NT2/D1 (cell line): ENCODE data around the gene RHEB.

Experiments used
- DNase-seq: peaks from one replicate; pipeline ENCODE4 v3.0.0-alpha.2; 2011; ENCODE audit warnings: low read depth, low spot score
- H3K27me3 ChIP-seq: 2 replicates; pipeline ENCODE4 v1.6.0; 2011; ENCODE audit warnings: mild to moderate bottlenecking; ENCODE audit not compliant: insufficient read length, insufficient read depth
- H3K36me3 ChIP-seq: 2 replicates; pipeline ENCODE4 v1.6.1; 2011; ENCODE audit warnings: mild to moderate bottlenecking, low read length, mixed read lengths; ENCODE audit not compliant: insufficient read depth, insufficient read length
- H3K4me1 ChIP-seq: 2 replicates; pipeline ENCODE4 v1.5.1; 2011; ENCODE audit not compliant: insufficient read depth, insufficient read length
- H3K4me3 ChIP-seq: 2 replicates; pipeline ENCODE4 v1.5.1; 2011; ENCODE audit warnings: low read depth; ENCODE audit not compliant: insufficient read length
- H3K9ac ChIP-seq: 2 replicates; pipeline ENCODE4 v1.6.0; 2011; ENCODE audit warnings: low read depth; ENCODE audit not compliant: insufficient read length
- H3K9me3 ChIP-seq: 2 replicates; pipeline ENCODE4 v1.5.1; 2011; ENCODE audit warnings: mild to moderate bottlenecking, low read length; ENCODE audit not compliant: insufficient read depth
- SUZ12 ChIP-seq: IDR thresholded peaks from 2 replicates; pipeline ENCODE4 v1.6.1; 2011; ENCODE audit not compliant: insufficient read length, insufficient read depth; ENCODE audit errors: extremely low read depth
- YY1 ChIP-seq: IDR thresholded peaks from 2 replicates; pipeline ENCODE4 v1.6.1; 2011; ENCODE audit not compliant: insufficient read length, insufficient read depth
- ZNF274 ChIP-seq: IDR thresholded peaks from 2 replicates; pipeline ENCODE4 v1.6.1; 2011; ENCODE audit warnings: mild to moderate bottlenecking, low read depth, low read length

The RHEB gene

DNA sequence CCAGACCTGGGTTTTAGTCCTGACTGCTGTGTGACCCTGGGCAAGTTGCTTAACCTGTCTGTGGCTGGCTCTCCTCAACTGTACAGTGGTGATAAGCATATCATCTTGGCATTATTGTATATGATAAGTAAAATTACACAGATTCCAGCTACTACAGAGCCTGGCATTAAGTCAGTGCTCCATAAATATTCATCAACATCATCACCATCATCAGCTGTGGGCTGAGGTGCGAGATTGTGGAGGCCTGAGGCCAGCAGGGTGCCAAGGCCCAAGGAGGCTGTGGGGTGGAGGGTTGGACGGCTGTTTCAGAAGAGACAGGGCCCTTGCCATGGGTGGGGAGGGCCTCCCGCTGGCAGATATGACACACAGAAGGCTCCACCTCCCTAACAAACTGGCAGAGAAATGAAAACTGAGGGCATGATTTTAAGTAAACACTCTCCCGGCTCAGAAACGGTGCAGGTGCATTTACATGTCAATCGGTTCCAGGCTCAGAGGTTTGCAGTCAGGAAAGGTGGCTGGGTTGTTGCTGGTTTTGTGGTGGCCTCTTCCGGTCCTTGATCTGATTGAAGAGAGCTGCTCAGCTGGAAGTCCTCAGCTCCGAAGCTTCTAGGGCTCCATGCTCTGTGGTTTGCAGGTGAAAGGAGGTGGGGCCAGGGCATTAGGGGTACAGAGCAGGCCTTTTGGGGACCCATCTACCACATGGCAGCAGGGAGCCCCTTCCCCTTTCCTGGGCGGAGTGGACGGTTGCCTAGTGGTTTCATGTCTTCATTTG is 89.9 kb downstream of the RHEB start:
- no peak for TF ChIP-seq ZNF274
- TF ChIP-seq SUZ12: no peak
- no peak for TF ChIP-seq YY1
- DNase-seq: no peak
- H3K4me3 ChIP-seq: no peak overlapping the region
- H3K36me3 ChIP-seq: no peaks in the 10 kb centered on the region
- no peaks in the 10 kb centered on the region for H3K27me3 ChIP-seq
- H3K9me3 ChIP-seq: no peaks in the 10 kb centered on the region
- no peak overlapping the region for H3K9ac ChIP-seq
- peaks cover 25% of the 10 kb centered on the region for H3K4me1 ChIP-seq

DNA sequence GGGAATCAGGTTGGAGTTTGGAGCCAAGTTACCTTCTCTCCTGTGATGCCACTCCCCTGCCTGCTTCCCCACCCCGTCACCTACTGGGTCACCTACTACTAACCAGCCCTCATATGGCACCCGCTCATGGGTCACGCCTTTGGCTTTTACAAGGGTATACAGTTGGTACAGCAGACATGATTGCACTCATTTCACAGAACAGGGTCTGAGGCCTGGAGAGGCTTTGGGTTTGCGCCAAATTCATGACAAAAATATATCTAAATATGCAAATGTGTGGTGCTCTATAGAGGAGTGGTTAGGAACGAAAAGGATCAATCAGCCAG is 90.5 kb downstream of the RHEB start:
- no peak for TF ChIP-seq ZNF274
- TF ChIP-seq SUZ12: no peak
- no peak for TF ChIP-seq YY1
- Histone ChIP-seq H3K27me3 (no peaks in the 10 kb centered on the region), H3K4me3 (no peak overlapping the region), H3K9ac (no peak overlapping the region), H3K36me3 (no peaks in the 10 kb centered on the region), H3K9me3 (no peaks in the 10 kb centered on the region), H3K4me1 (peaks cover 25% of the 10 kb centered on the region)
- no peak for DNase-seq

DNA sequence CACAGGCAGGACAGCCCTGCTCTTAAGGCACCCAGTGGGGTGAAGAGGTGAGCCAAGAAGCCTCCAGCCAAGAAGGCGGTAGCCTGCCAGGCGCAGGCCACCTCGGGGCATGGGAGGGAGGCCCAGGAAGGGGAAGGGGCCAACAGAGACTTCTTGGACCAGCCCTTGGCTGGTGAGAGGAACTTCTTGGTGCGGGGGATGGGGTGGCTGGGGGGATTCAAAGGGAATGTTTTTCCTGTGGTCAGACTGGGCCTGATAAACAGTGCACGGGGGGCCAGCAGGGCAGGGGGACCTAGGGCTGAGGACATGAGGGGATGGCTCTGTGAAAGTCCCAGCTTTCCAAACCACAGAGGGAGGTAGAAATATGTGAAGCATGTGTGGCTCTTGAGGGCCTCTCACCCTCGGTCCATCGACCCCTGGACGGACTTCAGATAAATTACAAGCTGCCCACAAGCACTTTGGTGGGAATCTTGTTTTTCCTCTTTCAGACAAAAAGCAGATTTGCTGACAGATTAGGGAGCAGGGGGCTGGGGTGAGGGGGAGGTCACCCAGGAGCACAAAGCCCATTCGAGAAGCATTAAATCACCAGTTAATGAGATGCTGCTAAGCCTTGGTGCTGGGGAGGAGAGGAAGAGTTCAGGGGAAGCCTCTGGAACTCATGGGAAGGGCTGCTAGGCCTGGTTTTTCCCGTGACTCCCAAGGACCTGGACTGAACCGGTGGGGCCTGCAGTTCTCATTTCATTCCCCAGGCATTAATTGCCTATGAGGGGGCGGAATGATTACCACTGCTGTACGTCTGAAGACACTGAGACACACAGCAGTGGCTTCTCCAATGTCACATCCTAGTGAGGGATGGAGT is 91.1 kb downstream of the RHEB start:
- TF ChIP-seq YY1 (no peak), SUZ12 (no peak), ZNF274 (no peak)
- H3K27me3 ChIP-seq: no peaks in the 10 kb centered on the region
- H3K36me3 ChIP-seq: no peaks in the 10 kb centered on the region
- no peak for DNase-seq
- H3K4me1 ChIP-seq: peaks cover 25% of the 10 kb centered on the region
- no peaks in the 10 kb centered on the region for H3K9me3 ChIP-seq
- no peak overlapping the region for H3K9ac ChIP-seq
- H3K4me3 ChIP-seq: no peak overlapping the region

DNA sequence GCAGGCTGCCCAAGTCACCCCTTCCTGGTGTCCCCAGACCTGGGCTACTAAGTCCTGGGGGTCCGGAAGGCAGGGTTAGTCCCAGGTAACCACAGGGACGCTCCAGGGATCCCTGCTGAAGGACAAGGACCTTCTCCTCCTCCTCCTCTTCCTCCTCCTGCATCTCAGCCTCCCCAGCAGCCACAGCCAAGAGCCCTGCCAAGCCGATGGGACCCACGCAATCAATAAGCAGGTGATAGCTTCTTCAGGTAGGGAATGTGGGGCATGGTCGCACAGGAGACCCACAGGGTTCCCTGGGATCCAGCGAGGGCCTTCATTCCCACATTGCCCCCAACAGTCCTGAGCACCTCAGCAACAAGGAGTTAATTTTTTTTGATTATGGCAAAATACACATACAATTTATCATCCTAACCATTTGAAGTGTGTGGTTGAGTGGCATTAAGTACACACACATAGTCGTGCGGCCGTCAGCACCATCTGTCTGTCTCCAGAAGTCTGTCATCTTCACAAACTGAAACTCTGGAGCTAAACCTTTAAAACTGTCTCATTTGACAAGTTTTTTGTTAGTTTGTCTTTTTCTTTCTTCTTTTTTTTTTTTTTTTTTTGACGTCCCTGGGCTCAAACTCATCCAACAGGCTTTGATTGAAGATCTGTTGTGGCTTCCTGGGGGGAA is 91.9 kb downstream of the RHEB start:
- H3K9ac ChIP-seq: peak overlapping the region; percentile 21
- no peaks in the 10 kb centered on the region for H3K27me3 ChIP-seq
- DNase-seq: no peak
- H3K4me1 ChIP-seq: peaks cover 25% of the 10 kb centered on the region
- H3K36me3 ChIP-seq: no peaks in the 10 kb centered on the region
- H3K4me3 ChIP-seq: no peak overlapping the region
- TF ChIP-seq ZNF274 (no peak), SUZ12 (no peak), YY1 (no peak)
- no peaks in the 10 kb centered on the region for H3K9me3 ChIP-seq

DNA sequence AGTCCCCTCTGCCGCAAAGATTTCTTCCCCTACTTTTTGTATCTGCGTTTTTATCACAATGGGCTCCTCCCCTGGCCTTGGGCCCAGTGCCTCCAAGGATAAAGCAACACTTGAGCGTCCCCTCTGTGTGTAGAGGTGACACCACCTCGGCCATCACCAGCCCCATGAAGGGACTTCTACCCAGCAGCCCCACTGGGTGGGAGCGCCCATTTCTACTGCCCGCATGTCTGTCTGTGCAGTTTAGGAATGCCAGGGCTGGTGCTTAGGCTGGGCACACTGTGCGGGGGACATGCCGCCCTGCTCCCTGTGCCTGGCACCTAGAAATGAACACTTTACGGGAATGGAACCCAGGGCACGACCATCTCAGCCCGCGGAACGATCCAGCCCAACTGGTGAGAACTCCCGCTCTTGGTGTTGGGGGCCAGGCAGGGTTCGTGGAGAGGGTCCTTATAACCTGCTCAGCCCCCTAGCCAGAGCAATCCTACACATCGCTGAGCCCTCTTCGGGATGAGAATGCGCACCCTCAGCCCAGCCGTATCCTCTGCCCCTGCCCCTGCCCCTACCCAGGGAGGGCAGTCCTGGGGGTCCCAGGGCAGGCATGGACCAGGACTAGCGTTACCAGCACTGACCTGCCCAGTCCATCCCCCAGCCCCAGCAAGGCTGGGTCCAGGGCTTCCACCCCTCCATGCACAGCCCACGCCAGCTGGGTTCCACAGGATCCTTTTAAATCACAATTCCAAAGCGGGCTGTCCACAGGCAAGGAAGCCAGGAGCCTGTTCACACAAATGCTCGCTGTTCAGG is 92.6 kb downstream of the RHEB start:
- Histone ChIP-seq H3K27me3 (no peaks in the 10 kb centered on the region), H3K4me3 (no peak overlapping the region), H3K4me1 (peaks cover 23% of the 10 kb centered on the region), H3K9ac (peak overlapping the region; percentile 21), H3K9me3 (peaks cover 6% of the 10 kb centered on the region), H3K36me3 (no peaks in the 10 kb centered on the region)
- DNase-seq: no peak
- TF ChIP-seq SUZ12: no peak
- TF ChIP-seq ZNF274: no peak
- TF ChIP-seq YY1: no peak

DNA sequence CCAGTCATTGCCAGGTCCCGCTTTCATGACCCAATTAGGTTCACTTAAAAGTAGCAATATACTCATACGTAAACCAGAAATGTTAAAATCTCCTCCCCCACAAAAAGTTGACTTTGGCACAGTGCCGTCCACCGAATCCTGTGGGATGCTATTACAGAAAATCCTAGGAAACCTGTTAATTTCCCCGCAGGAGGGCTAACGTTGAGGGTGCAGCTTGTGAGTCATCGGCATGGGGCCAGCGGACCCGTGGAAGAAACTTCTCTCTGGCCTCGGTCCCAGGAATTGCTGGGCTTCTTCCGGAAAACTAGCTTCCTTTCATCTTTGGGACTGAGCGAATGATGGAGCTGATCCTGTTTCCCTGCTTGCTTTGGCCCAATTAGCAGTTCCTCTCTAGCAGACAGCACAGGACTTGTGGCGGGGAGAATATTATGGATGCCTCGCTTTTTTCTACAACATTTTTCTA is 93.2 kb downstream of the RHEB start:
- Histone ChIP-seq H3K4me3 (no peak overlapping the region), H3K9me3 (peaks cover 12% of the 10 kb centered on the region), H3K9ac (no peak overlapping the region), H3K27me3 (no peaks in the 10 kb centered on the region), H3K36me3 (no peaks in the 10 kb centered on the region), H3K4me1 (peaks cover 23% of the 10 kb centered on the region)
- TF ChIP-seq SUZ12: no peak
- no peak for TF ChIP-seq ZNF274
- no peak for TF ChIP-seq YY1
- DNase-seq: no peak
